Adrenal gland (tissue), 5 donors: ENCODE results near the gene CAPN2.

ENCODE experiments used
- POLR2A ChIP-seq, 2 donors: fragments of 450-650 bp; IDR thresholded peaks; one replicate each; pipeline ENCODE4 v1.6.1; 2017; ENCODE audit warnings: antibody characterized with exemption in 2 of 2, mild to moderate bottlenecking in 2 of 2, moderate library complexity in 1 of 2
- TF ChIP-seq, protein P1 (sequence below), 6 experiments: fragments of 450-650 bp in 4 of 6; fragments of 200-600 bp in 2 of 6; sonication (generic) in 1 of 6; IDR thresholded peaks; 1 replicate in 5 of 6; 2 replicates in 1 of 6; pipeline versions ENCODE4 v1.5.1 to v1.8.0; 2016 to 2021; ENCODE audit warnings: antibody characterized with exemption in 6 of 6, mild to moderate bottlenecking in 2 of 6, moderate library complexity in 1 of 6
- donor health status: DM: no; HTN: no; CAD: no.

- TF ChIP-seq, protein P1, sequence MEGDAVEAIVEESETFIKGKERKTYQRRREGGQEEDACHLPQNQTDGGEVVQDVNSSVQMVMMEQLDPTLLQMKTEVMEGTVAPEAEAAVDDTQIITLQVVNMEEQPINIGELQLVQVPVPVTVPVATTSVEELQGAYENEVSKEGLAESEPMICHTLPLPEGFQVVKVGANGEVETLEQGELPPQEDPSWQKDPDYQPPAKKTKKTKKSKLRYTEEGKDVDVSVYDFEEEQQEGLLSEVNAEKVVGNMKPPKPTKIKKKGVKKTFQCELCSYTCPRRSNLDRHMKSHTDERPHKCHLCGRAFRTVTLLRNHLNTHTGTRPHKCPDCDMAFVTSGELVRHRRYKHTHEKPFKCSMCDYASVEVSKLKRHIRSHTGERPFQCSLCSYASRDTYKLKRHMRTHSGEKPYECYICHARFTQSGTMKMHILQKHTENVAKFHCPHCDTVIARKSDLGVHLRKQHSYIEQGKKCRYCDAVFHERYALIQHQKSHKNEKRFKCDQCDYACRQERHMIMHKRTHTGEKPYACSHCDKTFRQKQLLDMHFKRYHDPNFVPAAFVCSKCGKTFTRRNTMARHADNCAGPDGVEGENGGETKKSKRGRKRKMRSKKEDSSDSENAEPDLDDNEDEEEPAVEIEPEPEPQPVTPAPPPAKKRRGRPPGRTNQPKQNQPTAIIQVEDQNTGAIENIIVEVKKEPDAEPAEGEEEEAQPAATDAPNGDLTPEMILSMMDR (IDR thresholded peaks at IDR 0.05) = no peak
- TF ChIP-seq POLR2A (IDR thresholded peaks at IDR 0.05) = no peak
Observed at GRCh38 chr1:223723351-223723904, 11.1 kb downstream of the CAPN2 start.
